Astrocyte (in vitro differentiated cells and primary cell): Measurements from ENCODE around the gene FUBP3. TPM values are rescaled to one million over a fixed set of nuclear protein-coding genes. Genes with fewer than 3 reads are reported as not detected.

ENCODE experiments used
- DNase-seq: peaks from one replicate; pipeline ENCODE4 v3.0.0-alpha.2; 2010; ENCODE audit warnings: low read depth
- FAIRE-seq: peaks from 2 replicates; lab custom pipeline; 2011; peaks lifted over from hg19 to GRCh38; lab: Jason Lieb, UNC
- H2AFZ ChIP-seq: 2 replicates; pipeline ENCODE4 v1.6.0; 2012; ENCODE audit warnings: low read depth, low read length, inconsistent platforms
- H3K27ac ChIP-seq: 2 replicates; pipeline ENCODE4 v1.5.1; 2011; ENCODE audit warnings: low read depth, low read length, inconsistent platforms
- H3K27me3 ChIP-seq: 2 replicates; pipeline ENCODE4 v1.6.0; 2011; ENCODE audit warnings: low read length, inconsistent platforms; ENCODE audit not compliant: insufficient read depth
- H3K36me3 ChIP-seq: 2 replicates; pipeline ENCODE4 v1.5.1; 2011; ENCODE audit warnings: low read length, inconsistent platforms; ENCODE audit not compliant: insufficient read depth
- H3K4me1 ChIP-seq: 2 replicates; pipeline ENCODE4 v1.5.1; 2011; ENCODE audit warnings: low read length, inconsistent platforms; ENCODE audit not compliant: insufficient read depth
- H3K4me2 ChIP-seq: 2 replicates; pipeline ENCODE4 v1.6.0; 2012; ENCODE audit warnings: low read length, inconsistent platforms
- H3K4me3 ChIP-seq: 2 replicates; pipeline ENCODE4 v1.5.1; 2011; ENCODE audit warnings: low read depth, mild to moderate bottlenecking, low read length, inconsistent platforms; ENCODE audit not compliant: insufficient read depth
- H3K79me2 ChIP-seq: 2 replicates; pipeline ENCODE4 v1.6.0; 2012; ENCODE audit warnings: mild to moderate bottlenecking, low read length, inconsistent platforms; ENCODE audit not compliant: insufficient read depth
- H3K9ac ChIP-seq: 2 replicates; pipeline ENCODE4 v1.6.0; 2012; ENCODE audit warnings: mild to moderate bottlenecking, low read length, inconsistent platforms
- H3K9me3 ChIP-seq: 2 replicates; pipeline ENCODE4 v1.5.1; 2012; ENCODE audit warnings: low read depth, mild to moderate bottlenecking, low read length, inconsistent platforms; ENCODE audit not compliant: insufficient read depth
- H4K20me1 ChIP-seq: 2 replicates; pipeline ENCODE4 v1.6.0; 2012; ENCODE audit warnings: low read length, inconsistent platforms; ENCODE audit not compliant: insufficient read depth
- H3K27ac Mint-ChIP-seq: one replicate; pipeline ENCODE4 v1.8.0; 2021; ENCODE audit warnings: mild to moderate bottlenecking, mixed read lengths; ENCODE audit not compliant: unreplicated experiment
- H3K27me3 Mint-ChIP-seq: one replicate; pipeline ENCODE4 v1.8.0; 2021; ENCODE audit warnings: low read depth, mixed read lengths; ENCODE audit not compliant: unreplicated experiment
- H3K36me3 Mint-ChIP-seq: one replicate; pipeline ENCODE4 v1.8.0; 2021; ENCODE audit warnings: low read depth, mixed read lengths; ENCODE audit not compliant: unreplicated experiment
- H3K4me1 Mint-ChIP-seq: one replicate; pipeline ENCODE4 v1.8.0; 2021; ENCODE audit warnings: low read depth, mixed read lengths; ENCODE audit not compliant: unreplicated experiment
- H3K4me3 Mint-ChIP-seq: one replicate; pipeline ENCODE4 v1.8.0; 2021; ENCODE audit warnings: mild to moderate bottlenecking, moderate library complexity, mixed read lengths; ENCODE audit not compliant: unreplicated experiment
- H3K9me3 Mint-ChIP-seq: one replicate; pipeline ENCODE4 v1.8.0; 2021; ENCODE audit warnings: mild to moderate bottlenecking, mixed read lengths; ENCODE audit not compliant: unreplicated experiment
- CTCF ChIP-seq: IDR thresholded peaks from 2 replicates; pipeline ENCODE4 v1.5.1; 2011; ENCODE audit warnings: low read depth, mild to moderate bottlenecking, inconsistent platforms, low read length, moderate library complexity; ENCODE audit not compliant: insufficient read depth
- EZH2 ChIP-seq: IDR thresholded peaks from 2 replicates; pipeline ENCODE4 v1.6.1; 2012; ENCODE audit warnings: mild to moderate bottlenecking, low read length, inconsistent platforms; ENCODE audit not compliant: insufficient read depth
- total RNA-seq: library from RNA; stranded (reverse); gene quantifications from 2 replicates; pipeline ENCODE4 v1.2.1, GENCODE V29; 2021

Gene FUBP3
- total RNA-seq, 1 donor from 2014 or later: 64.6 TPM

GRCh38 chr9:130536701-130537107, 42.7 kb upstream of the FUBP3 start:
- Histone ChIP-seq H4K20me1 (no peaks in the 10 kb centered on the region), H3K27ac (no peak overlapping the region), H3K9ac (no peak overlapping the region), H3K27me3 (peaks cover 26% of the 10 kb centered on the region), H3K4me3 (no peak overlapping the region), H3K36me3 (no peaks in the 10 kb centered on the region), H3K4me2 (no peak overlapping the region), H3K79me2 (no peaks in the 10 kb centered on the region), H3K9me3 (no peaks in the 10 kb centered on the region), H3K4me1 (peaks cover 4% of the 10 kb centered on the region), H2AFZ (no peak overlapping the region)
- peaks cover 40% of the 10 kb centered on the region for H3K27me3 Mint-ChIP-seq
- no peak for TF ChIP-seq CTCF
- TF ChIP-seq EZH2: no peak
- H3K9me3 Mint-ChIP-seq: no peaks in the 10 kb centered on the region
- H3K27ac Mint-ChIP-seq: no peak overlapping the region
- DNase-seq (no peak), FAIRE-seq (no peak)
- no peaks in the 10 kb centered on the region for H3K36me3 Mint-ChIP-seq
- H3K4me1 Mint-ChIP-seq: peaks cover 2% of the 10 kb centered on the region
- H3K4me3 Mint-ChIP-seq: no peak overlapping the region

GRCh38 chr9:130537346-130538050, 41.9 kb upstream of the FUBP3 start:
- Histone ChIP-seq H3K4me2 (peak overlapping the region; percentile 50), H3K4me3 (no peak overlapping the region), H3K27ac (no peak overlapping the region), H2AFZ (peak overlapping the region; percentile 1), H3K36me3 (no peaks in the 10 kb centered on the region), H3K9me3 (no peaks in the 10 kb centered on the region), H3K79me2 (no peaks in the 10 kb centered on the region), H3K27me3 (peaks cover 26% of the 10 kb centered on the region), H4K20me1 (no peaks in the 10 kb centered on the region), H3K4me1 (peaks cover 4% of the 10 kb centered on the region), H3K9ac (no peak overlapping the region)
- TF ChIP-seq CTCF: no peak
- peak; percentile 31 for TF ChIP-seq EZH2
- Mint-ChIP-seq H3K36me3 (no peaks in the 10 kb centered on the region), H3K27me3 (peaks cover 42% of the 10 kb centered on the region), H3K9me3 (no peaks in the 10 kb centered on the region), H3K27ac (no peak overlapping the region), H3K4me1 (peaks cover 2% of the 10 kb centered on the region), H3K4me3 (no peak overlapping the region)
- DNase-seq (no peak), FAIRE-seq (no peak)
